OCI-LY1 (cell line): ENCODE results near the gene FNIP2.

Source experiments
- H2AFZ ChIP-seq: fragments of 200-600 bp; sonication (generic), shearing (Covaris generic); 2 replicates; pipeline ENCODE4 v1.6.0; 2014; ENCODE audit warnings: antibody characterized with exemption, mild to moderate bottlenecking, low read length
- H3F3A ChIP-seq: fragments of 200-600 bp; sonication (generic), shearing (Covaris generic); 2 replicates; pipeline ENCODE4 v1.6.0; 2014; ENCODE audit warnings: mild to moderate bottlenecking, antibody characterized with exemption, low read length, moderate library complexity; ENCODE audit not compliant: insufficient read depth
- H3K27ac ChIP-seq: fragments of 200-600 bp; sonication (generic); 2 replicates; pipeline ENCODE4 v1.5.1; 2014; ENCODE audit warnings: low read length, mixed run types, mild to moderate bottlenecking, low read depth; ENCODE audit not compliant: poor library complexity, severe bottlenecking
- H3K27me3 ChIP-seq: fragments of 200-600 bp; sonication (generic); 2 replicates; pipeline ENCODE4 v1.6.0; 2014; ENCODE audit warnings: antibody characterized with exemption, mild to moderate bottlenecking, low read length, moderate library complexity; ENCODE audit not compliant: insufficient read depth
- H3K36me3 ChIP-seq: fragments of 200-600 bp; sonication (generic); 2 replicates; pipeline ENCODE4 v1.6.1; 2014; ENCODE audit warnings: mild to moderate bottlenecking, antibody characterized with exemption, low read length, moderate library complexity, mixed read lengths; ENCODE audit not compliant: insufficient read depth
- H3K4me1 ChIP-seq: fragments of 200-600 bp; sonication (generic); 2 replicates; pipeline ENCODE4 v1.5.1; 2014; ENCODE audit warnings: mild to moderate bottlenecking, low read length, moderate library complexity; ENCODE audit not compliant: insufficient read depth, severe bottlenecking
- H3K4me2 ChIP-seq: fragments of 200-600 bp; sonication (generic), shearing (Covaris generic); 2 replicates; pipeline ENCODE4 v1.6.1; 2014; ENCODE audit warnings: low read length
- H3K4me3 ChIP-seq: fragments of 200-600 bp; sonication (generic); 2 replicates; pipeline ENCODE4 v1.5.1; 2014; ENCODE audit warnings: low read length, low read depth, mild to moderate bottlenecking, mixed read lengths; ENCODE audit not compliant: poor library complexity, severe bottlenecking
- H3K79me2 ChIP-seq: fragments of 200-600 bp; shearing (Covaris generic); 2 replicates; pipeline ENCODE4 v1.6.1; 2016; ENCODE audit warnings: mixed run types, low read length, mixed read lengths; ENCODE audit not compliant: insufficient read depth
- H3K9ac ChIP-seq: fragments of 200-600 bp; sonication (generic), shearing (Covaris generic); 2 replicates; pipeline ENCODE4 v1.6.1; 2014; ENCODE audit warnings: mild to moderate bottlenecking, low read length, mixed read lengths
- H3K9me2 ChIP-seq: fragments of 200-600 bp; sonication (generic), shearing (Covaris generic); 2 replicates; pipeline ENCODE4 v1.6.1; 2014; ENCODE audit warnings: low read depth, mild to moderate bottlenecking, low read length, mixed read lengths
- H3K9me3 ChIP-seq: fragments of 200-600 bp; shearing (Covaris generic); 2 replicates; pipeline ENCODE4 v1.6.1; 2014; ENCODE audit warnings: low read length, mixed read lengths
- H4K20me1 ChIP-seq: fragments of 200-600 bp; sonication (generic), shearing (Covaris generic); 2 replicates; pipeline ENCODE4 v1.6.0; 2016; ENCODE audit warnings: mild to moderate bottlenecking, low read length; ENCODE audit not compliant: insufficient read depth
- EZH2 ChIP-seq: fragments of 200-600 bp; sonication (generic), shearing (Covaris generic); IDR thresholded peaks from 2 replicates; pipeline ENCODE4 v1.8.0; 2017; ENCODE audit warnings: borderline replicate concordance, mixed run types, mild to moderate bottlenecking, antibody characterized with exemption, low read length, moderate library complexity, mixed read lengths
- TF ChIP-seq, protein P1 (sequence below): fragments of 200-600 bp; sonication (generic), shearing (Covaris generic); IDR thresholded peaks from 2 replicates; pipeline ENCODE4 v1.5.1; 2017; ENCODE audit warnings: mild to moderate bottlenecking, antibody characterized with exemption, low read length, moderate library complexity, mixed read lengths

The FNIP2 gene

DNA sequence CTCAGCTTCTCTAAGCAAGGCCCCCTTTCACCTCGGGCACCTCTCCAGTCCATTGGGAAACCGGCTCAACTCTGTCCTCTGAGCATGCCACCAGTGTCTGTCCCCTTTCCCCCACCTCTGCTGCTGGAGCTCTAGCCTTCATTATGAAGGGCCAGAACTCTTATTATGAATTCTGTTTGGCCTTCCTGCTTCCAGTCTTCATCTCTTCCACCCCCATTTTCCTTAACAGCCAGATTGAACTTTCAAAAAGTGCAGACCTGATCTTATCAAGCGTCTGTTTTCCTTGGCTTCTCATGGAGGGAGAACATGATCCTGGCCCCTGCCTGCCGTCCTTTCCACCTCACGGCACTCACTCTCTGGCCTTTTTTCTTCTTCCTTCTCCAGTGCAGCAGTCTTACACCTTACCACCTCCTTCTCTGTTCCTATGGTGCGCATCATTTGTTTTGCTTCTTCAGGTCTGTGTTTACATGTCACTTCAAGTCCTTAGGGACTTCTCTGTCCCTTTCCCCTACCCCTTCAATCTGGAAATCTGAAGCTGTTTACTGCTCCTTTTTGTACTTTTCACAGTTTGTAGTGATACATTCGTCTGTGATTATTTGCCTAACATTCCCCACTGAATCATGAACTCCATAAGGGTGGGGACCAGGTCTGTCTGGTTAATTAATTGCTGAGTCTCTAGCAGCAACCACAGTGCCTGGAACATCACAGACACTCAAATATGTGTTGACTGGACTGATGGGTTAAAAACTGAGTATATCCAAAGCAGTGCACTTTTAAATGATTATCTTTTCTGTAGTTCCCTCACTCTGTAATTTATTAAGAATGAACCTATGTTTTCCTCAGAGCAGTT is 55.8 kb downstream of the FNIP2 start:
- Histone ChIP-seq H3K36me3 (no peaks in the 10 kb centered on the region), H3K27ac (no peak overlapping the region), H3K4me2 (no peak overlapping the region), H3K9ac (no peak overlapping the region), H3K4me1 (no peaks in the 10 kb centered on the region), H3K27me3 (no peaks in the 10 kb centered on the region), H3K4me3 (no peak overlapping the region), H2AFZ (no peak overlapping the region), H3K9me2 (no peaks in the 10 kb centered on the region), H3F3A (no peaks in the 10 kb centered on the region), H3K79me2 (no peaks in the 10 kb centered on the region), H4K20me1 (no peaks in the 10 kb centered on the region), H3K9me3 (no peaks in the 10 kb centered on the region)
- TF ChIP-seq, protein P1, sequence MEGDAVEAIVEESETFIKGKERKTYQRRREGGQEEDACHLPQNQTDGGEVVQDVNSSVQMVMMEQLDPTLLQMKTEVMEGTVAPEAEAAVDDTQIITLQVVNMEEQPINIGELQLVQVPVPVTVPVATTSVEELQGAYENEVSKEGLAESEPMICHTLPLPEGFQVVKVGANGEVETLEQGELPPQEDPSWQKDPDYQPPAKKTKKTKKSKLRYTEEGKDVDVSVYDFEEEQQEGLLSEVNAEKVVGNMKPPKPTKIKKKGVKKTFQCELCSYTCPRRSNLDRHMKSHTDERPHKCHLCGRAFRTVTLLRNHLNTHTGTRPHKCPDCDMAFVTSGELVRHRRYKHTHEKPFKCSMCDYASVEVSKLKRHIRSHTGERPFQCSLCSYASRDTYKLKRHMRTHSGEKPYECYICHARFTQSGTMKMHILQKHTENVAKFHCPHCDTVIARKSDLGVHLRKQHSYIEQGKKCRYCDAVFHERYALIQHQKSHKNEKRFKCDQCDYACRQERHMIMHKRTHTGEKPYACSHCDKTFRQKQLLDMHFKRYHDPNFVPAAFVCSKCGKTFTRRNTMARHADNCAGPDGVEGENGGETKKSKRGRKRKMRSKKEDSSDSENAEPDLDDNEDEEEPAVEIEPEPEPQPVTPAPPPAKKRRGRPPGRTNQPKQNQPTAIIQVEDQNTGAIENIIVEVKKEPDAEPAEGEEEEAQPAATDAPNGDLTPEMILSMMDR: no peak

DNA sequence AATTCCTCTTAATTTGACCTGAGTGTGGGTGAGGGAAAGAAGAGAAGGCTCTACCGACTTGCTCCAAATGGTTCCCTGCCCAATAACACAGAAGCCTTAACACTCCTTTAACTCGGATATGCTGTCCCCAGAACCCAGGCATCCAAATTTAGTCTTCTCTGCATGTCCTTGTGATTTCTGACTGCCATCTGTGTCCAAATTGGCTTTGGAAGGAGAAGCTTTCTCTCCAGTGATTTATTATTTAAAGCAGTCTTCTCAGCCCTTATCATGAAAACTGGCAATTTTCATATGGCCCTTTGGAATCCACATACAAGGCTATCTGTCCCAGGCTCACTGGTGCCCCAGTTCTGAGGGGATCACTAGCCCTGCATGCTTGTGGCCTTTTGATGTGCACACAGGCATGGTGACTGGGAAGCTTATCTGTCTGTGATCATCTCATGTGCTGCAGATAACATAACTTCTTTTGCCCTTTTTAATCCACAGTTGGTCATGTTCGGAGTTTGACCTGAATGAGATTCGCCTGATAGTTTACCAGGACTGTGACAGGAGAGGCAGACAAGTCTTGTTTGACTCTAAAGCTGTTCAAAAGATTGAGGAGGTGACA is 56.7 kb downstream of the FNIP2 start:
- Histone ChIP-seq H3K9me2 (no peaks in the 10 kb centered on the region), H2AFZ (no peak overlapping the region), H3K4me1 (no peaks in the 10 kb centered on the region), H3K79me2 (no peaks in the 10 kb centered on the region), H3K27me3 (no peaks in the 10 kb centered on the region), H3K4me2 (no peak overlapping the region), H3K9ac (no peak overlapping the region), H3K9me3 (no peaks in the 10 kb centered on the region), H3K27ac (no peak overlapping the region), H4K20me1 (no peaks in the 10 kb centered on the region), H3F3A (no peaks in the 10 kb centered on the region), H3K4me3 (no peak overlapping the region), H3K36me3 (no peaks in the 10 kb centered on the region)
- TF ChIP-seq, protein P1: no peak
- no peak for TF ChIP-seq EZH2

- Histone ChIP-seq H3K79me2 (no peaks in the 10 kb centered on the region), H3K9me3 (no peaks in the 10 kb centered on the region), H3K36me3 (no peaks in the 10 kb centered on the region), H3F3A (no peaks in the 10 kb centered on the region), H4K20me1 (no peaks in the 10 kb centered on the region), H3K4me3 (no peak overlapping the region), H3K27ac (no peak overlapping the region), H3K9me2 (no peaks in the 10 kb centered on the region), H3K4me2 (no peak overlapping the region), H2AFZ (no peak overlapping the region), H3K27me3 (no peaks in the 10 kb centered on the region), H3K4me1 (no peaks in the 10 kb centered on the region), H3K9ac (no peak overlapping the region)
- TF ChIP-seq, protein P1: no peak
- TF ChIP-seq EZH2: no peak
Measured at GRCh38 chr4:158826057-158826456, 57.2 kb downstream of the FNIP2 start.
